GM10266 (cell line): Measurements from ENCODE around the gene SLCO1B1.
"Not testable (repeated sequence)": the region's sequence is repeated elsewhere in the genome, so short reads cannot be mapped to it uniquely, and the experiment has no call there.

Source experiments
- DNase-seq: peaks from one replicate; pipeline ENCODE4 v3.0.0; 2012; ENCODE audit errors: extremely low spot score
- CTCF ChIP-seq: IDR thresholded peaks from 2 replicates; pipeline ENCODE4 v1.5.1; 2012; ENCODE audit warnings: mild to moderate bottlenecking, low read depth; ENCODE audit not compliant: control insufficient read depth, insufficient read depth; ENCODE audit errors: missing control alignments

SLCO1B1 gene

GRCh38 chr12:21130998-21131397, at the start of gene SLCO1B1:
Gene SLCO1B1, plus strand, starts transcription at chr12:21131194. Its CDS starts 10,381 bp downstream, at chr12:21141575.
- TF ChIP-seq CTCF = no peak
- DNase-seq = no peak

- not testable (repeated sequence) for DNase-seq
Observed at GRCh38 chr12:21084753-21085152, 46.2 kb upstream of the SLCO1B1 start.

GRCh38 chr12:21111732-21112131, 19.3 kb upstream of the SLCO1B1 start:
- no peak for DNase-seq
- no peak for TF ChIP-seq CTCF

- DNase-seq = no peak
- TF ChIP-seq CTCF = no peak
Observed at GRCh38 chr12:21113266-21113665, 17.7 kb upstream of the SLCO1B1 start.

- no peak for TF ChIP-seq CTCF
- DNase-seq = no peak
Observed at GRCh38 chr12:21117995-21118394, 13.0 kb upstream of the SLCO1B1 start.

- no peak for DNase-seq
- TF ChIP-seq CTCF = no peak
Observed at GRCh38 chr12:21118760-21119159, 12.2 kb upstream of the SLCO1B1 start.

GRCh38 chr12:21129351-21129750, 1.6 kb upstream of the SLCO1B1 start:
- no peak for TF ChIP-seq CTCF
- DNase-seq = no peak

GRCh38 chr12:21129906-21130305, 1.1 kb upstream of the SLCO1B1 start:
- DNase-seq = no peak
- no peak for TF ChIP-seq CTCF

GRCh38 chr12:21137318-21137999, 6.5 kb downstream of the SLCO1B1 start:
- DNase-seq = not testable (repeated sequence)
